Sigmoid colon (tissue), 3 donors: Measurements from ENCODE around the gene POLR2M.

Source experiments
- CTCF ChIP-seq, 4 experiments: fragments of 450-650 bp in 3 of 4; fragments of 200-600 bp in 1 of 4; IDR thresholded peaks; one replicate each; pipeline ENCODE4 v1.5.1; 2016 to 2019; ENCODE audit warnings: antibody characterized with exemption in 4 of 4, mild to moderate bottlenecking in 3 of 4, moderate library complexity in 2 of 4
- POLR2A ChIP-seq, 2 donors: fragments of 450-650 bp; IDR thresholded peaks; one replicate each; pipeline ENCODE4 v1.6.1; 2016; ENCODE audit warnings: antibody characterized with exemption in 2 of 2, mild to moderate bottlenecking in 2 of 2, moderate library complexity in 2 of 2

DNA sequence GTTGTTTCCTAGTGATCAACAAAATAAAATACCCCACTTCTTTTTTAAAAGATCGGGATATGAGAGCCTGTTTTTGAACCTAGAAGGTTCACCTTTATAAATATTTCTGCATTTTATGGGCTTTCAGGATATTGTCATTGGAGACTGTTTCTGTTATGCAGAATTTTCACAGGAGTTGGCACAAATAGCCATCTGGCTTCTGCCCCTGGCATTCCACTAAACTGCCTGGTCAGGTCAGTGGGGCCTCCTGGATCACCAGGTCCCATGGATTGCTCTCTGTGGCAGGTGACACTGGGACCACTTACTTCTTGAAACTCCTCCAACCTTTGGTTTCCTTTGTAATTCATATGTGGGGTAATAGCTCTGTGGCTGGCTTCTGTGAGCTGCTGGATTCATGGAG lies 25.5 kb upstream of the POLR2M start:
- TF ChIP-seq CTCF (IDR thresholded peaks at IDR 0.05) (no peak), POLR2A (IDR thresholded peaks at IDR 0.05) (no peak)
